SW 1271 (cell line): Measurements from ENCODE around the gene UGT8.
"Not testable (repeated sequence)": the region's sequence is repeated elsewhere in the genome, so short reads cannot be mapped to it uniquely, and the experiment has no call there.

Experiments used
- DNase-seq, 2 experiments: peaks; one replicate each; lab custom pipeline; 2025; lab: John Stamatoyannopoulos, UW

Gene UGT8

GRCh38 chr4:114606245-114606644 lies 7.6 kb downstream of the UGT8 start:
- DNase-seq, result no peak

GRCh38 chr4:114607056-114607455 lies 8.4 kb downstream of the UGT8 start:
- no peak for DNase-seq

- no peak for DNase-seq
Measured at GRCh38 chr4:114613560-114613959, 15.0 kb downstream of the UGT8 start.

GRCh38 chr4:114615435-114615834 lies 16.8 kb downstream of the UGT8 start:
- no peak for DNase-seq

DNA sequence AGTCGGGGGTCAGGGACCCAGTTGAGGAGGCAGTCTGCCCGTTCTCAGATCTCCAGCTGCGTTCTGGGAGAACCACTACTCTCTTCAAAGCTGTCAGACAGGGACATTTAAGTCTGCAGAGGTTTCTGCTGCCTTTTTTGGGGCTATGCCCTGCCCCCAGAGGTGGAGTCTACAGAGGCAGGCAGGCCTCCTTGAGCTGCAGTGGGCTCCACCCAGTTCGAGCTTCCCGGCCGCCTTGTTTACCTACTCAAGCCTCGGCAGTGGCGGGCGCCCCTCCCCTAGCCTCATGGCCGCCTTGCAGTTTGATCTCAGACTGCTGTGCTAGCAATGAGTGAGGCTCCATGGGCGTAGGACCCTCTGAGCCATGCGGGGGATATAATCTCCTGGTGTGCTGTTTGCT lies 17.4 kb downstream of the UGT8 start:
- not testable (repeated sequence) for DNase-seq

DNA sequence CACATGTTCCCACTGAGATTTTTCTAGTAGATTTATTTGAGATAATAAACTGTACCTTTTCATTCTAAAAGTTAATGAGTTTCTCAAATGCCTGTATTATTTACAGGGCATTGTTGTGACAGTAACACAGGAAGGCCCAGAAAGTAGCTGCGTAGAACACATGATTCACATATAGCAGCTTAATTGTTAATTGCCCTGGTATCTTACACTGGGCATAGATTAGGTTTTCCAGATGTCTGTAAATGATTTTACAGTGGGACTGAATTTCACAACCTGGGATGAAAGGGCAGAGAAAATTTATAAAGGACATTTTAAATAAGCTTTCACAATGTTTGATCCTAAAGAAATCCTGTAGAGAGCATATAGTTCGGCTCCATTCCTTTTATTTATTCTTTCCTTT lies 27.6 kb downstream of the UGT8 start:
- no peak for DNase-seq

GRCh38 chr4:114636192-114636935 lies 37.8 kb downstream of the UGT8 start:
- no peak for DNase-seq

DNA sequence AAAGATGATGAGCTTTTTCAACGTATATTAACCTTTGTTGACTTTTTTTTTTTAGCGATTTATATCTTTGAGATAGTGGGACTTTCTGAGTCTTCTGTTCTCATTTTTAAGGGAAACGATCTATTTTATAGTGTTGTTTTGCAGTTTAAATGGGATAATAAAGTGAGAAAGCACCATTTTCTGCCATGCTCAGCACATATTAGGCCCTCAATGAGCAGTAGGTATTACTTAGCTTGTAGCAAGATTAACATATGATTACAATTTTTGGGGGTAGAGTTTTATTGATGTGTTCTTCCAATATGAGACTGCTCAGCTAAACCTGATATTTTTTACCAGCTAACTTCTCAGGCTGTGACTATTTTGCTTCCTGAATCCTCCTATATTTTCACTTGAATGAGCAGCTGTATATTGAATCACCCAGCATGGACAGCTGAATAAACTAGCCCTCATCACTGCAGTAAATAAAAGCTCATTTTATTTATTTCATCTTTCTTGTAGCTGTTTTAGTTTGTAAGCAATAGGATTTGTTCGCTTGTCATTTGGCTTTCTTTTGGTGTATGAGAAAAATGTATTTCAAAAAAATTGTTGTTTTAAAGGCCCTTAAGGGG lies 43.7 kb downstream of the UGT8 start:
- DNase-seq, result no peak

GRCh38 chr4:114649908-114650307 lies 51.3 kb downstream of the UGT8 start:
- DNase-seq, result no peak

- no peak for DNase-seq
Measured at GRCh38 chr4:114653675-114654074, 55.1 kb downstream of the UGT8 start.

GRCh38 chr4:114654592-114654991 lies 56.0 kb downstream of the UGT8 start:
- no peak for DNase-seq

- no peak for DNase-seq
Measured at GRCh38 chr4:114658179-114658578, 59.6 kb downstream of the UGT8 start.

DNA sequence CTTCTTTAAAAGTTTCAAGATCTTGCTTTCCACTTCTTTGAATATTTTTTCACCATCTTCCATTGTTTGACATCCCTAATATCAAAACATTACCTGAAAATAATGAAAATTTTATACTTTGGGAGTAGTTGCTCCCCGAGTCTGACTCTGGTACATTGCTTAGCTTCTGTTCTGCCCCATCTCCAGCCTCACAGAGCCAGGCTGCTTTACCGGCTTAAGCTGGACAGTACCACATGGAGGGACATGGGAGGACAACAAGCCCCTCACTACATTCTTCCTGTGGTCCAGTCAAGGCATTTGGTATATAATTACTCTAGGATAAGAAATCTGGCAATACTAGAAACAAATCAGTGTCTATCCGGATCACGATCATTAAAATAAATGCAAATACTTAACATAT lies 60.2 kb downstream of the UGT8 start:
- DNase-seq, result no peak

DNA sequence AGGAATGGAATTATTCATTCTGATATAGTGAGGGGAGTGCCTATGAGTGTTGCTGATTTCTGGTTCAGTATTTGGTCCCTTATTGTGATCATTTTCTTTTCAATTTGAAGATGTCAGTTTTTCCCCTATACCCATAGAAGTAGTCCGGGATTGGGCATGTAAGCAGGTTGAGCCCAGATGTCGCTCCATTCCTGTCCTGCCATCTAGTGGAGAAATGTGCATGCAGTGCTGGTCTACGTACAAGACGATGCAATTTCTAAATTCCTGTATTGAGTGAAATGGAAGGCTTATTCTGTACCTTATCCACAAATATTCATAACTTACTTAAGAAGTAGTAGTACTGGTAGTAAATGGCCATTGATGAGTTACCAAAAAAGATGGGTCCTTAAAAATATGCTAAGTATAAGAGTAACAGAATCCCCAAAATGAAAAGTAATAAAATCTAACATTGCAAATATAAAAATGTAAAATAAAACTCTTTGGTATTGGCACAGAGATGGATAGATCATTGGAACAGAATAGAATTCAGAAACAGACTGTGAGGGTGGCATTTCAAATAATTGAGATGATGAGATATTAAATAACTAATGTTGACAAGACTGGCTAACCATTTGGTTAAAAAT lies 60.9 kb downstream of the UGT8 start:
- DNase-seq, result peak in 1 of 2 experiments; percentile 46

DNA sequence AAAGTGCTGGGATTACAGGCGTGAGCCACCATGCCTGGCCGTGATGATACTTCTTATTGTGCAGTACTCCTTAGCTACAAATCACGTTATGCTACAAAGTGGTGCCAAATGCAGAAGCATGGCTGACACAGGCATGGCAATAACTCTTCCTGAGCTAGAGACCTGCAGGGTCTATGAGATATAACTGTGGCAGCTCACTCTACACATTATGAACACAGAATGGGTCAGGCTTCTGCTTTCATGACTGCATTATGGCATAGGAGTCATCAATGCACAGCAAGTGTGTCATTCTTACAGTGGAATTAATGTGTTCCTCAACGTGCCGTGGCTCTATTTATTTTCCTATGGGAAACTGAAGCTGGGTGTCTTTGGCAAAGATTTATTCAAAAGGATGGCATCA lies 64.5 kb downstream of the UGT8 start:
- no peak for DNase-seq

- DNase-seq, result no peak
Measured at GRCh38 chr4:114668577-114668976, 70.0 kb downstream of the UGT8 start.

DNA sequence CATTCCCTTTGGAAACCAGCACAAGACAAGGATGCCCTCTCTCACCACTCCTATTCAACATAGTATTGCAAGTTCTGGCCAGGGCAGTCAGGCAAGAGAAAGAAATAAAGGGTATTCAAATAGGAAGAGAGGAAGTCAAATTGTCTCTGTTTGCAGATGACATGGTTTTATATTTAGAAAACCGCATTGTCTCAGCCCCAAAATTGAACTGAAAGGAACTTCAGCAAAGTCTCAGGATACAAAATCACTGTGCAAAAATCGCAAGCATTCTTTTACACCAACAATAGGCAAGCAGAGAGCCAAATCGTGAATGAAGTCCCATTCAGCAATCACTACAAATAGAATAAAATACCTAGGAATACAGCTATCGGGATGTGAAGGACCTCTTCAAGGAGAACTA lies 72.1 kb downstream of the UGT8 start:
- DNase-seq, result not testable (repeated sequence)

- no peak for DNase-seq
Measured at GRCh38 chr4:114673306-114673705, 74.7 kb downstream of the UGT8 start.

- no peak for DNase-seq
Measured at GRCh38 chr4:114674080-114674479, 75.5 kb downstream of the UGT8 start.

DNA sequence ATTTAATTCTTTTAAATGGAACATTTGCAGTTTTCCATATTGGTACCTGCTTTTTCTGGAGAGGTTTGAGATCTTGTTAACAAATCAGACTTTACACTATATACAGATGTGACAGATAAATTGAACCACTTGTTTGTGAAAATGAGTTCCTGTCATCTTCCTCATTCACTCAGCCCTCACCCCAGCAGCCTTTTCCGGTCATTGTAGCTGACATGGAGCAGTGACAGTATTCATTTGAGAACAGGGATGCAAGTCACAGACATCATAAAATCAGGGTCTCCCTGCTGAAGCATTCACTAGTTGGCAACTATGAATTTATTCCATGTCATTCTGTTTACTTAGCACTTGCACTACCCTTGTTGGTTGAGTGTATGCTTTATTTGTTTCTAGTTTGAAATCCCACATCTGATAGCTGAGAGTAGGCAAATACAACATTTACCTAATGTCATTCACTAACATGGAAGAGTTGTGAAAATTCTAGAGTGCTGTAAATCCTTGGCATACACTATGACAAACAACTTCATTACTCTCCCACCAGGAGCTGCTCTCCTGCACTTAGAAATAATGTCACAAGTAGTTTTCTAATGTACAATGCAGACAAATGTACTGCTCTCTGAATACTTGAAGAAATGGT lies 78.9 kb downstream of the UGT8 start:
- no peak for DNase-seq

DNA sequence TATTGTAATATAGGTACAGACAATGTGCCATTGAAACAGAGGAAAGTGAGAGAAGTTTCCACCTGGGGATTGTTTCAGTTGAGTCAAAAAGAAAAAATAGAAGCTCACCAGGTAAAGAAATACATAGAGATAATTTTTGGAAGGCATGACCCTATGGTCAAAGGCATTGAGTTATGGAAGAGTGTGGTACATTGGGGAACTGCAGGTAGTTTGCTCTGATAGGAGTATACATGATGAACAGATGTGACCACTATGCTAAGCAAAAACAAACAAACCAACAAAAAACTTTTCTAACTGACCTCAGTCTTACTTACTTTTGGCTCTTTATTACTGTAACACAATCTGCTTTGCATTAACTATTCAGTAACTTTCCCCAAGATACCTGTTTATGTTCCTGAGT lies 85.9 kb downstream of the UGT8 start:
- no peak for DNase-seq

- no peak for DNase-seq
Measured at GRCh38 chr4:114688059-114688458, 89.5 kb downstream of the UGT8 start.

- no peak for DNase-seq
Measured at GRCh38 chr4:114690571-114690970, 92.0 kb downstream of the UGT8 start.
